HG03039 (cell line): ENCODE results near the gene GPR153.
"Not testable (repeated sequence)": the region's sequence is repeated elsewhere in the genome, so short reads cannot be mapped to it uniquely, and the experiment has no call there.

Source experiments
- ATAC-seq: cut with Tn5 transposase; IDR thresholded peaks from one replicate; pipeline ENCODE4 v1.9.1; 2021; ENCODE audit warnings: mild to moderate bottlenecking, moderate library complexity; ENCODE audit not compliant: unreplicated experiment

GPR153 gene

GRCh38 chr1:6235296-6235677 is 25.6 kb downstream of the GPR153 start:
- ATAC-seq, result no peak

GRCh38 chr1:6234502-6235295 is 26.2 kb downstream of the GPR153 start:
- no peak for ATAC-seq

GRCh38 chr1:6233376-6233775 is 27.5 kb downstream of the GPR153 start:
- ATAC-seq, result no peak

- ATAC-seq, result no peak
Measured at GRCh38 chr1:6225651-6226050, 35.2 kb downstream of the GPR153 start.

GRCh38 chr1:6224718-6225117 is 36.2 kb downstream of the GPR153 start:
- ATAC-seq, result no peak

- no peak for ATAC-seq
Measured at GRCh38 chr1:6223617-6224016, 37.3 kb downstream of the GPR153 start.

GRCh38 chr1:6222636-6223035 is 38.3 kb downstream of the GPR153 start:
- ATAC-seq, result no peak

GRCh38 chr1:6221210-6221784 is 39.6 kb downstream of the GPR153 start:
- no peak for ATAC-seq

- no peak for ATAC-seq
Measured at GRCh38 chr1:6220236-6220635, 40.7 kb downstream of the GPR153 start.

- ATAC-seq, result not testable (repeated sequence)
Measured at GRCh38 chr1:6219641-6220040, 41.3 kb downstream of the GPR153 start.

GRCh38 chr1:6218375-6219164 is 42.3 kb downstream of the GPR153 start:
- ATAC-seq, result no peak

GRCh38 chr1:6212193-6212959 is 48.5 kb downstream of the GPR153 start:
- no peak for ATAC-seq

GRCh38 chr1:6211731-6212130 is 49.2 kb downstream of the GPR153 start:
- ATAC-seq, result no peak

- ATAC-seq, result no peak
Measured at GRCh38 chr1:6210591-6211355, 50.1 kb downstream of the GPR153 start.

- ATAC-seq, result no peak
Measured at GRCh38 chr1:6209661-6210580, 51.0 kb downstream of the GPR153 start.

- ATAC-seq, result no peak
Measured at GRCh38 chr1:6208723-6209660, 51.9 kb downstream of the GPR153 start.

GRCh38 chr1:6207921-6208320 is 53.0 kb downstream of the GPR153 start:
- ATAC-seq, result no peak
